ENCODE data around the gene BRAT1.
A peak's percentile ranks its signal among the peaks of the same experiment; 100 is the strongest.
"Not testable (repeated sequence)": the region's sequence is repeated elsewhere in the genome, so short reads cannot be mapped to it uniquely, and the experiment has no call there.

The BRAT1 gene

DNA sequence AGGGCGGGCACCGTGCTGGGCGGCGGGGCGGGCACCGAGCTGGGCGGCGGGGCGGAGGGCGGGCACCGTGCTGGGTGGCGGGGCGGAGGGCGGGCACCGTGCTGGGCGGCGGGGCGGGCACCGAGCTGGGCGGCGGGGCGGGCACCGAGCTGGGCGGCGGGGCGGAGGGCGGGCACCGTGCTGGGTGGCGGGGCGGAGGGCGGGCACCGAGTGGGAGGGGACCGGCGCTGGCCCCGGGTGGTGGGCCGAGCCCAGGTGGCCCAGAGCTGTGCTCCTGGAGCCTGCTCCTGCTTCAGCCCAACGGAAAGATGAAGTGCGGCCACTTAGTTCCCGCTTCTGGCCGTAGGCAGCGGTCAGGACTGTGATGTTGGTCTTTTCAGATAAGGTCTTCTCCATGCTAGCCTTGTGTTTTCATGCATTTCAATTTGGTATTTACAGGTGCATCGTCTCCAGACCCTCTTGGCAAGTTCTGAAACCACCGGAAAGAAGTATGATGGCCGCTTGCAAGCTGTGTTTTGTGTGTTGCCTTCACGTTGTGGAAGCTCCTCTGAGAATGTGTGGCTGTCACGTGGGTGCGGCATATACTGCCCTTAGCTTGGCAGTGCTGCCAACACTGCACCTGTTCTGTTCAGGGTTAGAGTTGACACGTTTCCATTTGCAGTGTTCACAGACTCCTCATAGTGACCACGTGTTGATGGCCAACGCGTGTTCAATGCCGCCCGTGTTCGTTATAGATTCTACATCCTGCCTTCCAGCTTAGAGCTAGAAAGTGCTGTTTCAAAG lies 28.7 kb upstream of the BRAT1 start:
- DNase-seq = no peak

DNA sequence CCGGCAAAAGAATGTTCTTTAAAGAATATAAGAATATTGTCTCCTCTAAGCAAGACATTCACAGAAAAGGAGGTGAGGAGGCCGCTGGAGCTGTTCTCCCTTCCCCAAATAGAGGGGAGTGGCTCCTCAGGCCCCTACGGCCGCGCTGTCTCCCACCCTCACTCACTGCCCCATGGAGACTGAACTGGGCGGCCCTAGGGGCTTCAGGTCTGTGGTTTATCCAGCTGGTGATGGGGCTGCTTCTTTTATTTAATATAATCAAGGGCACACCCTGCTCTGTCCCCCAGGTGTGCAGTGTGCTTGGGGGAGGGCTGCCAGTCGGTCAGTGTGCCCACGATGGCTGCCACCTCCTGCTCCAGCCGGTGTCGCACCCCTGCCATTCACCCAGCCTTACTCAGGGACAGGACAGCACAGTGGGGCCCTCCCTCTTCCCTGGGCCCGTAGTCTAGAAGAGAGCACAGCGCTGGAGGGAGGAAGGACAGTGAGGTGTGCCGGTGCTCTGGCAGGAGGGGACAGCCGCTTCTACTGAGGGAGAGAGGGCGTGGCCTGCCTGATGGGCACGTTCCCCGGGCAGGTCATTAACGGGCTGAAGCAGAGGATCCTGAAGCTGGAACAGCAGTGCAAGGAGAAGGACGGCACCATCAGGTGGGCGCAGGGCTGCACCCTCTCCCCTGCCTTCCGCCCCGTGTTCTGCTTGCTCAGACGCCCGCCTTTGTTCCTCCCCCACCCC lies 26.8 kb upstream of the BRAT1 start:
- DNase-seq = no peak

DNA sequence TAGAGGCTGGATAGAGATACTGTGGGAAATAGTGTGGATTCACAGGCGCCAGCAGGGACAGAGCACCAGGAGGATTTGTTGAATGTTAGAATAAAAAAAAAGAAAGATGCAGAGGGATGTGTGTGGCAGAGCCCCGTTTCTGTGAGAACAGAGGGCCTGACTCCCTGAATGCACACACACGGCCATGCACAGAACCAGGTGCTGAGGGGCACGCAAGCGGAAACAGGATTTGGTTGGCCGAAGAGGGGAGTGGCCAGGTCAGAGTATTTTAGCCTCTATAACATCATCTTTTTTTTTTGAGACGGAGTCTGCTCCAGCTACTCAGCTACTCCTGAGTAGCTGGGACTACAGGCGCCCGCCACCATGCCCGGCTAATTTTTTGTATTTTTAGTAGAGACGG lies 25.3 kb upstream of the BRAT1 start:
- no peak for DNase-seq

- DNase-seq = no peak
Measured at GRCh38 chr7:2577914-2578680, 22.8 kb upstream of the BRAT1 start.

GRCh38 chr7:2576742-2577491 lies 21.6 kb upstream of the BRAT1 start:
- DNase-seq = no peak

DNA sequence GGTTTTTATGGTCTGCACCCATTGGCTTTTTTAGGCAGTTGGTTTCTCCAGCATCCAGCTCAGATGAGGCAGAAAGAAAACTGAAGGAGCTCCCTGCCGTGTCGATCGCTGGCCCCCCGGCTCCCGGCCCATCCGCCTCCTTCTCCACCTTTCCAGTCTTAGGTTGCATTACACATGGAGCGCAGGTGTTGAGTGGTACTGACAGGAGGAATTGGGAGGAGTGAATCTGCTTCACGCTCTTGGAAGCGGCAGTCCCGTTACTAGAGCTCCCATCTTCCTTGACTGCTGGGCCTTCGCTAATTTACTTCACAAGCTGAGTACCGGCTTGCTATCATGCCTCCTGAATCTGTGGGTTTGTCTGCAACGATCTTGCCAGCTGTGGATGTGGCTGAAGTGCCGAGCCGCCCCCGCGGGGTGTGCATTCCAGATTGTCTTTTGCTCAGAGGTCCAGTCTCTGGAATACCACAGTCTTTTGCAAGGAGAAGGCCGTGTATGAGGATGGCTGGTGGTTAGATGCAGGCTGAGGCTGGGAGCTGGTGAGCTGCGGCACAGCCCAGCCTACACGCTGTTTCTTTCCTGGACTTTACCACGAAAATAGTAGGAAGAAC lies 20.5 kb upstream of the BRAT1 start:
- DNase-seq = no peak

GRCh38 chr7:2575046-2575732 lies 19.9 kb upstream of the BRAT1 start:
- DNase-seq = no peak

GRCh38 chr7:2573761-2574160 lies 18.4 kb upstream of the BRAT1 start:
- no peak for DNase-seq

DNA sequence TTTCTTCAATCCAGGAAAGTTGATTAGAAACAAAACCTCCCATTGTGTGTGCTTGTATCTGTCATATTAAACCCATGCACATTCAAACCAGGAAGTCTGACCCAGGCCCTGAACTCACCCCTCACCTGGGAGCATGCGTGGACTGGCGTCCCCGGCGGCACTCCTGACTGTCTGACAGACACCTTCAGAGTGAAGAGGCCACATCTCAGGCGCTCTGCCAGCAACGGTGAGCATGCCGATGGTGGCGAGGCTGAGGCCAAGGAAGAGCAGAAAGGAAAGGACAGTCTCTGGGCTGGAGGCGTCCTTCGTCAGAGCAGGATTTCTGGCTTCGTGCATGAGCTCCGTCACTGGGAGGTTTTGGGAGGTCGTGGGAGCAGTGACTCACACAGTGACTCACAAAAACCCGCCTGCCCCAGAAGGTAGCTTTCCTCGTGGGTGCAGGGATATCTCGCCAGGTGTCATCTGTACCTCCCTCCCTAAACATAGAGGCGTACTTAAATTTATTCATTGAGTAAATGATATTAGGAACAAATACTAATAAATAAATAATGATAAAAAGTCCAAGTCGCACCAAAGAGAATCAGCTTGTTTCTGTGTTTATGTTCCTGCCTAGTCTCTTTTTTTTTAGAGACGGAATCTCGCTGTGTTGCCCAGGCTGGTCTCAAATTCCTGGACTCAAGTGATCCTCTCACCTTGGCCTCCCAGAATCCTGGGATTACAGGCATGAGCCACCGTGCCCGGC lies 16.9 kb upstream of the BRAT1 start:
- no peak for DNase-seq

- DNase-seq = no peak
Measured at GRCh38 chr7:2571409-2571808, 16.1 kb upstream of the BRAT1 start.

DNA sequence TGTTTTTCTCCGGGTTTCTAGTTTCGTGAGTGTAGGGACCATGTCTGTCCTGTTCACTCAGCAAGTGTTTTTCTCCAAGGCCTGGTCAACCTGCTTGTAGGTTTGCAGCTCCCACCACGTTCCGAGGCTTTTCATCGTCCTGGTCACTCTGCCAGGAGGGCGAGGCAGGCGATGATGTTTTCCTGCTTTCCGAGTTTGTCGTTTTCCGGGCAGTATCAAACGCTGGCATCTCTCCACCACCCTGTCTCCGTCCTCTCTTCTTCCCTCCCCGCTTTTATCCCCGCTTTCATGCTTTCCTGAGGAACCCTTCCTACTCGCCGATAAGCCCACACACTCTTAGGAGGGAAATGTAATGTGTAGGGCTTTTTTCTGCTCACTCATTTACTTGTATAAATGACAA lies 14.7 kb upstream of the BRAT1 start:
- no peak for DNase-seq

DNA sequence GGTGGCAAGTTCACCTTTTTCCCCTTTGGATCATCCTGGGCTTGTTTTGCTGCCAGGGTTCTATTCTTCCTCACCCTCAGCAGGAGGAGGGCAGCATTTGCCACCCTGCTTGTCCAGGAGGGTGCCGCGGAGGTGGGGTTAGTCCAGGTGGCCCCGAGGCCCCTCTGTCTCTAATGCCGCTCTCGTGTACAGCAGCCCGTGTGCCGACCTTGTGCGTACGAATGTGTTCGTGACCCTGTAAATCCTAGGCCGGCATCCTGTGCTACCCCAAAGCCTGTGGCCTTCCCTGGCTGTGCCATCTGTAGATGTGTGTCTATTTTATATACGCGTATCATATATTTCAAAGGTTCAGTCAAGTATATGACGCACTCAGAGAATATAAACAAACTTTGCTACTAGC lies 14.1 kb upstream of the BRAT1 start:
- DNase-seq = no peak

DNA sequence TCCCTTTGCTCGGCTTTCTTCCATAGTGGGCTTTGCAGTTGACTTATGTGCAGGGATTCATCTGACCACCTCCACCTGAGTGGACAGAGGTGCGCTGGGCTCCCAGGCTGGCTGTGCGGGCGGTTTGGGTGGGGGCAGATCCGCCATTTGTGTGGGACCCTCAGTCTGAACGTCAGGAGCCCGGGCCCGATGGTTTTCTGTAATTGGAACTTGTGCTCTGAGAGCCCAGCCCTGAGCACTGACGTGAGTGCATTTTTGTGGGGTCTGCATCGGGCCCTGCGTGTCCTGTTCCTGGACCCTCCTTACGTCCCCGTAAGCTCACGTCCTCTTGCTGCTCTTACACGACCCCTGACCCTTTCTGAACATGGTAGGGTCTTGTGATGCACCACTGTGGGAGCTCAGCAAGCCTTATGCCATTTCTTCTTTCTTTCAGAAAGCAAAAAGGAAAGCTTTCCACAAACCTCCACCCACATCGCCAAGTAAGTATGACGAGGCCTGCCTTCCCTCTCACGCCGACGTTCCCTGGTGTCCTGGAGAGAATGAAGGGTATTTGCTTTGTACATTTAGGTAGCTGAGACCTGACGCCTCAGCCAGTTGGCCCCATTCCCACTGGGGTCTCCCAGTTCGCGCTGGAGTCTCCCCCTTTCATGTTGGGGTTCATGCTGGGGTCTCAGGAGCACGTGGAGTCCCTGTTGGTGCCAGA lies 13.3 kb upstream of the BRAT1 start:
- no peak for DNase-seq

- DNase-seq = peak in 1 of 2 donors; percentile 36
Measured at GRCh38 chr7:2567679-2568278, 12.5 kb upstream of the BRAT1 start.

GRCh38 chr7:2566890-2567678 lies 11.8 kb upstream of the BRAT1 start:
- DNase-seq = peak in 1 of 2 donors; percentile 12

- DNase-seq = no peak
Measured at GRCh38 chr7:2566348-2566889, 11.1 kb upstream of the BRAT1 start.

DNA sequence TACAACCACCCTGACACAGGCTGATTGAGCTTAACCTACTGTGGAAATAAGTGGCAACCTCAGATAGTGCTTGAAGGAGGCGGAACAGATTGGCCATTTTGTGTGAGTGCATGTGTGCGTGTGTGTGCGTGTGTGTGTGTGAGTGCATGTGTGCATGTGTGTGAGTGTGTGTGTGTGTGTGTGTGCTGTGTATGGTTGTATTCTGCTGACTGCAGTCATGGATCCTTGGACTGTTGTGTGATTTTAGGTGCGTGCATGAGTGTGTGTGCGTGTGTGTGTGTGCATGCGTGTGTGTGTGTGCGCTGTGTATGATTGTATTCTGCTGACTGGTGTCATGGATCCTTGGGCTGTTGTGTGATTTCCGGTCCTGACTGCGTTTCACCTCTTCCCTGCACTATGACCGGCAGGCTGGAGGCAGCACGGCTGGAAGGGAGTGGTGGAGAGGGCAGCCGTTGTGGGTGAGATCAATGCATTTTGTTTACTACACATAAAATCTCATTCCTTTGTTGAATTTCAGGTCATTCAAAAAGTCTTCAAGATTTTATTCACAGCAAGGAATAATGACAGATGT lies 9.7 kb upstream of the BRAT1 start:
- no peak for DNase-seq

GRCh38 chr7:2563955-2564354 lies 8.6 kb upstream of the BRAT1 start:
- DNase-seq = not testable (repeated sequence)

Measured in bone marrow (tissue), 2 donors.